GM21576 (cell line): ENCODE measurements around the gene ARHGEF10L.

ENCODE experiments used
- ATAC-seq: cut with Tn5 transposase; IDR thresholded peaks from one replicate; pipeline ENCODE4 v1.9.1; 2021; ENCODE audit warnings: mild to moderate bottlenecking, moderate library complexity; ENCODE audit not compliant: unreplicated experiment

Gene ARHGEF10L

DNA sequence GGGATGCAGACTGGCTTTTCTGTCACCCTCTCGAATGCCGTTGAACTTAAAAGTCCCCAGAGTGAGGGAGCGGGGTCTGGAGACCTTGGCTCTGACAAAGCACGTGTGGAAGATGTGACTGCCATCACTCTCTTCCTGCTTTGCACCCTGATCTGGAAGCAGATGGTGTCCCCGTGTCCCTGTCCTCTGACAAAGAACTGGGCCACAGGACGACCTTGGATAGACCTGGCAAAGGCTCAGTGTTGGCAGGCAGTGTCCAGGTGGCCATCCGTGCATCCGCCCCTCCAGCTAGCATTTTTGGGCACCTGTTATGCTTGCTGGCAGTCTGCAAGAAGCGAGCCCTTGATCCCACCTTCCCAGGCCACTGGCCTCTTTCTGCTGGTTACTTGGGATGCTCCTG is 27.4 kb downstream of the ARHGEF10L start:
- ATAC-seq, result no peak

DNA sequence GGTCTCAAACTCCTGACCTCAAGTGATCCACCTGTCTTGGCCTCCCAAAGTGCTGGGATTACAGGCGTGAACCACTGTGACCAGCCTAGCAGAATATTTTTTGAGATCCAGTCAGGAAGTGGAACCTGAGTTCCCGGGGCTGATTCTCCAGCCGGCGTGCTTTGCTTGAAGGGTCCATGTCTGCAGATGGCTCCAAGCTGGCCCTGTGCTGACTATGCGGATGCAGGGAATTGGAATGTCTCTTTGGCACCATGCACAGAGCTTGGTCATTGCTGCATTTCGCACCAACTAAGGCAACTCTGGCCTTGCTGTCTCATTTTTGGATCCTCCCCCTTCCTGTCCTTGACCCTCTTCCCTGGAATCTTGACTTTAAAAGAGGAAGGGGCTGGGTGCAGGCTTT is 28.1 kb downstream of the ARHGEF10L start:
- ATAC-seq, result no peak

DNA sequence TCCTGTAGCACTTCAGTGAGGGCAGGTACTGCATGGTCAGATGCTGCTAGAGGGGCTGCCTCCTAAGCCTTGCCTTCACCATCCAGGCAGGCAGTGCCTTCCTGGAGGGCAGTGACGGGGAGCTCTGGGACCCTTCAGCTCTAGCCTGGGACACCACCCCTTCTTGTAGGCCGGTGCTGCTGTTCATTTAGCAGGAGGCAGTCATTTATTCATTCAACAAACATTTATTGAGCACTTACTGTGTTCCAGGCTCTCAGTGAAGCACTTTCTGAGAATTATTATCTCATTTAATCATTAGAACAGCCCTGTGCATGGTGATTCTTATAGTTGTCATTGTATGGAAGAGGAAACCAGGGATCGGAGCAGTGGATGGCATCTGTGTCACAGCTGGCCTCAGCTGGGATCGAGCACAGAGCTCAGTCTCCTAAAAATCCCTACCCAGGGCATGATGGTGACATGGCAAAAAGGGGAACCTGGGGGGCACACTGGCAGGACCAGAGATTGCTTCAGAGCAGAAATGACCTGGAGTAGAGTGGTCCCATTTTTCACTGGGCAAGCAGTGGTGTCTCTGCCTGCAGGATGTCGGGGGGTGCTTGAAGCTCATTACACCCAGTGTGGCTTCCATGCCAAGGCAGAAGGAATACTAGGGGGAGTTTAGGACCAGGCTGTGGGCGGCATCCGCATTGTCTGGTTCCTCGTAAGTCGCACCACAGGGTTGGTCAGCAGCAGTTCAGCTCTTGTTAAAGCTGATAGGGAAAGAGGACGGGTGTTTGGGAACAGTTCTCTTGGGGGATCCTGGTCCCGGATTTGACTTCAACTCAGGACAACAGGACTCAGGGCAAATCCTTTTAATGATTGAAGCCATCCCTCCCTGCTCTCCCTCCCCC is 28.8 kb downstream of the ARHGEF10L start:
- ATAC-seq, result no peak

DNA sequence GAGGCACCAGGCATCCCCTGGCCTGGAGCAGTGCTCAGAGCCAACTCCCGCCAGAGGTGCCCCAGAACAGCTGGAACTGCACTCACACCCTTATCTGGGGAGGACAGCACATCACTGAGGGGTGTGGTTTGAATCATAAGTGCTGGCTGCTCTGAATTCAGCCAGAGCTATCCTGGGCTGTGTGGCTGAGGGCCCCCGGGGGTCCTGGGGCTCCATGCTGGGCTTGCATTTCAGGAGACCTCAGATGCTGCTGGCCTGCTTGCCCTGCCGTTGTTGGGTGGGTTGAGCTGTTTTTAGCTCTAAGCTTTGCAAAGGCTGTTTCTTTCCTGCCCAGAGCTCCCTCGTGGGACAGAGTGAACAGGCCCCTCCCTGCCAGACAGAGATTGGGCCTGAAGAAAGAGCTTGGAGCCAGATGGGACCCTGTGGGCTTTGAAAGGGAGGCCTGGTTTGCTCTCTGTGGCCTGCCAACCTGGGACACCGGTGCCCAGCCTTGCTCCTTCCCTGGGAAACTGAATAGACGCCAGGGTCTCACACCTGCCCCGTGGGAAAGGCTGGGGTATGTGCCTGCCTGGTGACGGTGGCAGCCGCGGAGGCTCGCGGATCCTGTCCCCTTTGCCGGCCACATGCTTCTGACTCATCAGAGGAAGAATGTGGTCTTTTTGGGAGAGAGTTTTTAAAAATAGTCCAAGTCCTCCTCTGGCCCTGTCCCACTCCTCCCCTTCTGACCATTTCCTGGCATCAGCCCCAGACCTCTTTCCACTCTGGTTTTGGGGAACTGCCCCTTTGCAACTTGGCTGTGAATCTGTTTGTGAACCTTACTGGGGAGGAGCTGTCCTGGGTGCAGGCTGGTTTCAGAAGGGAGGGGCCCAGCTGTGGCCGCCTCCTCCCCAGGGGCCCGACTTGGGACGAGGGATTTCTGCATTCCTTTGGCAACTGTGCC is 30.0 kb downstream of the ARHGEF10L start:
- no peak for ATAC-seq

DNA sequence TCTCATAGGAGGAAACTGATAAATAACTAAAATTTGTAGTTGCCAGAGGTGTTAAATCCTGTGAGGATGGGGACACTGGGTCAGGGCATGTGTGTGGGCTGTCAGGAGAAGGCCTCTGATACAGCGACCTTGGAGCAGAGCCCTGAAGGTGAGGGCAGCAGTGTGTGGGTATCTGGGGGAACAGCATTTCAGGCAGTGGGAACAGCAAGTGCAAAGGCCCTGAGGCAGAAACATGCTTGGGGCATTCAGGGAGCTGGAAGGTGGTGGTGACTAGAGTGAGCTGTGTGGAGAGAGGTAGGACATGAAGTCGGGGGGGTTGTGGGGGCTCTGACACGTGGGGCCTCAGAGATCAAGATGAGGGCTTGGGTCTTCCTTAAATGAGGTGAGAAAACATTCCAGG is 30.7 kb downstream of the ARHGEF10L start:
- no peak for ATAC-seq

DNA sequence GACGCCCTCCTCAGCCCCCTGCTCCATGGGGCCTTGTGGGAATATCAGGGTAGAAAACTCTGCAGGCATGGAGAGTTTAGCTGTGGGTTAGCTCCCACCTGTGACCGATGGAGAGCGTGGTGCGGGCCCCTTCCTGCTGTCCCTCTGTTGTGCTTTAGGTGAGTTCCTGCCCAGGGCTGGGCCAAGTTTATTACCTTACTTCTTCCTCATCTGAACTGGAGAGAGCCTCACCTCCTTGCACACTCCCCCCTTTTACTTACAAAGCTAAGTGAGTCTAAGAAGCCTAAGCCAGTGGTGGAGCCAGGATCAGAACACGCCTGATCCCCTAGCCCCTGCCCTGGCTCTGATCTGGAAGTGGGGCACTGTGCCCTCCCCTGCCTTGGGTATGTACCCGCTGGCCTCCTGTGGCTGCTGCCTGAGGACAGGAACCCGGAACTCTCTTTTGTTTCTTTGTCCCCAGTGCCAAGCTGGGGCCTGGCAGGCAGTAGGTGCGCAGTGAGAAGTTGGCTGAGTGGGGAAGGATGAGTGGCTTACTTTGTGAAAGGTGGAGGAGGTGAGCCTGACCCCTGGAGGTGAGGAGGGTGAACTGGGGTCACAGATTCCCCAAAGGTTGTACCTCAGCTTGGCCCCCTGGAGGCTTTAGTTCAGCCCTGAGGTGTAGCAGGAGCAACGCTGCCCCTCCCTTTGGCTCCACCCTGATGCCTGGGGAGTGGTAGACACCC is 32.9 kb downstream of the ARHGEF10L start:
- ATAC-seq, result no peak

DNA sequence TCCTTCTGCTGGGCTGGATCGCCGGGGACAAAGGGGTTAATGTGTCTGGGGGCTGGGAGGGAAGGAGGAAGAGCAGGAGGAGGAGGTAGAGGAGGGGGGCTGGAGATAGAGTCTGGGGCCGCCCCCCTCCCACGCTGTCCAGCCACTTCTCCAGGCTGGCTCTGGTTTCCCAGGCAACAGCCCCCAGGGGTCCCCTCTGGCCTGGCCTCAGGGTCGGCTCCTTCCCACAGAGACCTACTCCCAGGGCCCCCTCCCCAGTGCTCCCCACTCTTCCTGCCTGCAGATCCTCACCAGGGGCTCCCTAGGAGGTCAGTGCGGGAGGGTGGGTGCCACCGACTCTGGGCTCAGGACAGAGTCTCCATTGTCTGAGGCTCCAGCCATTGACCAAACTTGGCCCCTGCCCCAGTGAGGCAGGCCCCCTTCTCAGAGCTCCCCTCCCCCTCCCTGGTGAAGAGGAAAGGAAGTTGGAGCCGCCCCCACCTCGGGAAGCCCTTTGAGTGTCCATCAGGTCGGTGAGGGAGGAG is 34.1 kb downstream of the ARHGEF10L start:
- no peak for ATAC-seq

DNA sequence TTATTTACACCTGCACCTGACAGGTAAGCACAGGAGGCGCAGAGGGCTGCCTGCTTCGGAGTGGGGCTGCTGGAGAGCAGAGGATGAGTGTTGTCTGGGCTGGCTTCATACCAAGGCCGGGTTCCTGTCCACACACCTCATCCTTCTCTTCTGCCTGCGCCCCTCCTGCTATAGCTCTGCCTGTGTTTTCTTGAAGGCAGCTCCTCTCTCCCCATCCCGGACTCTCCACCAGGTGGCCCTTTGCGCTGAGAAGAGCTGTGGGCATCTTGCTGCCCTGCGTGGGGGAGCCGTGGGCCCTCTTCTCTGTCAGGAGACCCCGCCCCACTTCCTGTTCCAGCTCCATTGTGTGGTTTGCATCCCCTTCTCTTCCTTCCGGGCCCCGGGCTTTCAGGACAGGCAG is 35.0 kb downstream of the ARHGEF10L start:
- ATAC-seq, result no peak

DNA sequence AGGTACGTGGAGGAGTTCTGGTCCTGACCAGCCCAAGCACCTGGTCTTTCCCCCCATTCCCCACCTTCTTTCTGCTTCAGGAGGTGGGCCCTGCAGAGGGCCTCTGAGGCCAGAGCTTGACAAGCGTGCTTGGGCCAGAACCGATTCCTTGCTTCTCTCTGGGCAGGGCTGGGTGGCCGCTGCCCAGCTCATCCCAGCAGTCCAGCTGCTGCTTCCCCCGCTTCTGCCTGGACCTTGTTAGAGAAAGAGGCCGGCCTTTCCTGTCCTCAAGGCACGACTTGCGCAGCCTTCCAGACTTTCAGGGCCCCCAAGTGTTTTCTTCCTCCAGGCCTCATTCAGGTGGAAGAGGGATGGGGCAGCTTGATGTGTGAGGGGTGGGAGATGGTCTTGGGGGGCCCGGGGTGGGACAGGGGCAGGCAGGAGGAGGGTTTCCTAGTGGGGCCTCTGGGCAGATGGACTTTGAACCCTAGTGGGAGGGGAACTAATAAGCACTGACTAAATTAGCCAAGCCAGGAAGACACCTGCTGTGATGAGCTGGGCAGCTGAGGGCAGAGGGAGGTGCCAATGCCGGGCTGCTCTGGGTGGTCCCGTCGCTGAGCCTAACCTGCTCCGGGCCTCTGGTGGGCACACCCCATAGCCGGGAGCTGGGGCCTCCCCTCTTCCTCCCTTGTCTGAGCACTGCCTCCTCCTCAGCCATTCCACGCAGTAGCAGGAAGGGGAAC is 36.5 kb downstream of the ARHGEF10L start:
- no peak for ATAC-seq

DNA sequence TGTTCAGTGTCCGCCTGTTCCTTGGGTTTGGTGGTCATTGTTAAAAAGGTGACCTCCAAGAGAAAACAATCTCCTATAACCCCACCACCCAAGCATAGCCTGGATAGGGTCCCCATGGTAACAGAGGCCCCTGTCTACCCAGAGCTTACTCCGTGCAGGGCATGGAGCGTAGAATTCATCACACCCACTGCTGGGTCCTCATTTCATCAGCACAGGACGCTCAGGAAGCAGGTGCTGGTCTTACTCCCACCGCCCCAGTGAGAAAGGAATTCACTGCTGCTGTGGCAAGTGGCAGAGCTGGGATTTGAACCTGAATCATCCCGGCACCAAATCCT is 37.0 kb downstream of the ARHGEF10L start:
- ATAC-seq, result no peak

DNA sequence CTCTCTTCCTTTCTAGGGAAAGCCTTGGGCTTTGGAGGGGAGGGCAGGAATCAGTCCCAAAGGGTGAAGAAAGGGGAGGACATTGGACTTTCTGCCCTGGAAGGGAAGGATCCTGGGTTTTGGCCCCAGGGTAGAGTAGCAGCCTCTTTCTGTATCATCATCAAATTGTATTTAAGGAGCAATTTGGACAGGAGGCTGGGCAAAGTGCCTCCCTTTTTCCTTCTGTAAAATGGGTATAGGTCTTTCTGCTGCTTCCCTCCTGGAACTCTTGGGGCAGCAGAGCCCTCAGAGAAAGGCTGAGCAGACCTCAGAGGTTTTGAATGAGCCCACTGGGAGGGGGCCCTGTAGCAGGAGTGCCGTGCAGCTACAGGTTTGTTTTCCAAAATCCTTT is 38.4 kb downstream of the ARHGEF10L start:
- ATAC-seq, result no peak

DNA sequence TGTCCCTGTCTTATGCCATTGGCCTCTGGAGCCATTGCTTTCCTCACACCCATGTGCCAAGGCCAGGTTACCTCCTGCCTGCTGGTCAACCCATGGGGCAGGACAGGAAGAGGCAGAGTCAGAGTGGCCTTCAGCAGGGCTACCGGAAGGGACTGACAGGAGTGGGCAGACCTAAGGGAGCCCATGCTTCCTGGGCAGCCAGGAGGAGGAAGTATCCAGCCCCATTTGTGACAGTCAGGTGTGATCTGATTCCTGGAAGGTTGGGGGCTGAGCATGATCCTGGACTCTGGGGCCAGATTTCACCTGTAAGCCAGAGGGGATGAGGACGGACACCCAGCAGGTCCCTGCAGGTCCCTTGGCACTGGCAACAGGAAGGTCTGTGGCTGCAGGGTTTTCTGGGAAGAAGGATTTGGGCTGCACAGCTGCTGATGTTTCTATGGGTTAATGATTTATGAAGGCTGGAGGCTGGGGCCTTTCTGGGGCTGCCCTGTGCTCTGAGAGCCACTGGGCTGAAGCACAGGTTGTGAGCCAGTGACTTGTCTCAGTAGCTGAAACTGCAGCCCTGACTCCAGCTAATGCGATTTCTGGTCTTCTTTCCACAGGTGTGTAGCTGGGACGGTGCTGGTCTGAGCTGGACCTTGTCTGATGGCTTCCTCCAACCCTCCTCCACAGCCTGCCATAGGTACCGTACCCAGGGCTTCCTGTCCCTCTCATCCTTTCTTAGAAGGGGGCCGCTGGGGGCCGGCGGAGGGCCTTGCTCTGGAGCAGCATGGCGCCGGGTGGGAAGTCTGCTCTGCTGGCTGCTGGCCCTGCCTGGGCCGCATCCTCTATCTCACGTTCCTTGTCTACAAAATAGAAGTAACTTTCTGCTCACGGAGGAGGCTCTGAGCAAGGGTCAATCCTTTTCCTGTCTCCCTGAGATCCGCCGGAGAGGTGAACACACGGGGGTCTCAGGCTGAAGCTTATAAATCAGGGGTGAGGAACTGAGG is 40.7 kb downstream of the ARHGEF10L start:
- ATAC-seq, result no peak

DNA sequence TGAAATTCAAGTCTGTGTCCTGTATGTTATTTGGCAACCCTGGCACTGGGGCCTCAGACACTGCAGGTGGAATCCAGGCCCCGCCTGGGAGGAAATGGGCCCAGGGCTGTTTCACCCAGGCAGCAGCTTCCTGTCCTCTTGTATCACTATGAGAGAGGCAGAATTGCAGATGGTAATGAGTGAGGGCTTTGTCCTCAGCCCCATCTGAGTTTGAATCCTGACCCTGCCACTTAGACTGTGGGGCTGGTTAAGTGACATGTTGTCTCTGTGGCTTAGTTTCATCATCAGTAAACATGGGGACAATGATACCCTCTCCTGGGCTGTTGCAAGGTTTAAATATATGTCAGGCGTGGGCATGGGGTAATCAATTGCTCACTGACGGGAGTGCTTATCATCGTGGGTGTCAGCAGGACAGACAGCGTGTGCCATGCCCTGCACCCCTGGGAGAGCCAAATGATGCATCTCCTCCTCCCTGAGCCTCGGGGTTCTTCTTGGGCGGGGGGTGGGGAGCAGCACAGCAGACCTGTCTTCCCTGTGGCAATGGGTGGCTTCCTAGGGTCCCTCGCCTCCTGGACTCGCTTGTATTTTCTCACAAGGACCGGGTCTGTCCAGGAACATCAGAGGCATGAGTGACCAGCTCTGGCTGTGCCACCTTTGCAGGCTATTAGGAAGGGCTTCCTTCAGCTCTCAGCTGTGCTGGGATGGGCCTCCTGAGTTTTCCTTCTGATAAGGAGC is 42.1 kb downstream of the ARHGEF10L start:
- ATAC-seq, result no peak

DNA sequence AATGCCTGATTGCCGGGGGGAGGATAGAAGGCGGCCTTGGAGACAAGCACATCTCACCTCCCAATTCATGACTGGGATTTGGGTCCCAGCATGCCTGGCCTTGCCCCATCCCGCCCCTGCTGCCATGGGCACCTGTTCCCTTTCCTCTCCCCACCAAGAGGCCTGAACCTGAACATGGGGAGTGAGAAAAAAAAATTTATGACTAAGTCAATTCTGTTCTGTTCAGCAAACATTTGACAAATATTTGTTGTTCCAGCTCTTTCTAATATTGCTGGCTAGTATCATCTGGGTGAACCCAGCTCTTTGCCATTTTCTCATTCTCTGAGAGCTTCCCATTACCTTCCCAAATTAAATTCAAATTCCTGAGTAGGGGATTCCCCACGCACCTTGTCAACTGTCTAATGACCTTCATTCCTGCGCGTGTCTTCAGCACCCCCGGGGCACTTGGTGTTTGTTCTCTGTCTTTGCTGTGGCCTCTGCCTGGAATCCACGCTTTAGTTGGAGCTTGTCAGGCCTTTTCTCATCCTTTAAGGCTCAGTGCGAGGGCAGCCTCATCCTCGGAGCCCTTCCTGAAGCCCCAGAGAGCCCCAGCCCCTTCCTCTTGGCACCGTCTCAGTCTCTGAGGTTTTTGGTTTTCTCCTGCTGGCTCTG is 42.8 kb downstream of the ARHGEF10L start:
- ATAC-seq, result no peak

DNA sequence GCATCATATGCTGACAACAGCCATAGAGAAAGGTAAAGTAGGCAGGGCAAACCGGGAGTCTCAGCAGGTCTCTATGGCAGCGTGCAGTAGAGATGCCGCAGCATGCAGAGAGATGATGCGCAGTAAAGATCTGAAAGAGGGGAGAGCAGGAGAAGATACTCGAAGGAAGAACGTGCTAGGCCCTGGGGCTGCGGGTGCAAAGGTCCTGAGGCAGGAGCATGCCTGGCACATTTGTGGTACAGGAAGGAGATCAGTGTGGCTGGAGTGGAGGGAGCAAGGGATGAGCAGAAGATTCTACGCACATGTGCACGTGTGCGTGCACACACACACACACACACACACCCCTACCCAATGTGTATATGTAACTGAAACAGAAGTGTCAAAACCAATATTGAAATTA is 45.0 kb downstream of the ARHGEF10L start:
- no peak for ATAC-seq

DNA sequence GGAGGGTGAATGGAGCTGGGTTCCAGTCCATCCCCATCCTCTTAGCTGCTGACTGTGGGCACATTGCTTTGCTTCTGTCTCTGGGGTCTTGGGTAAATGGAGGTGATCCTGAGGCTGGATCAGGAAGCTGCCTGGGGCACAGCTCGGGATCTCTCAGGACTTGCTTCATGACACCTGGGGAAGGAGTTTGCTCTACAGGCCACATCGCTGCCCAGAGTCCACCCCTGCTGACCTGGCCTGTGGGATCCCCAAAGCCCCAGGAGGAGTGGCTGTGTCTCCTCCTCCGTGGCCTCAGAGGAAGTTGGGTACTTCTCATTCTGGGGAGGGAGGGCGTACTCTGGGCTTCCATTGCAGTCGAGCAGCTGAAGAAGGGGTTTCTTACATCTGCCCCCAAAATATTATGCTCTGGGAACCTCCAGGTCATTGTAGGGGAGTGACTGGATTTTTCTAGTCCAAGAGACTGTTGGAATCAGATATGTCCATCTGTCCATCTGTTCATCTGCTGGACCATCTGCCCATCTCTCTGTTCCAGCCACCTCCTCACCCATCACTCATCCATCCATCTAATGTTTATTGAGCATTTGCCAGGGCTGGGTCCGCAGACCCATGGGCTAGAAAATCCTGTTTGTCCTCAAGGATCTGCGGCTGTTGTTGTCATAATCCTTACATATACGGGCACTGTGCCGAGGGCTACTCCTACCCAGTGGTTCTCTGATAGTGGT is 45.9 kb downstream of the ARHGEF10L start:
- no peak for ATAC-seq

DNA sequence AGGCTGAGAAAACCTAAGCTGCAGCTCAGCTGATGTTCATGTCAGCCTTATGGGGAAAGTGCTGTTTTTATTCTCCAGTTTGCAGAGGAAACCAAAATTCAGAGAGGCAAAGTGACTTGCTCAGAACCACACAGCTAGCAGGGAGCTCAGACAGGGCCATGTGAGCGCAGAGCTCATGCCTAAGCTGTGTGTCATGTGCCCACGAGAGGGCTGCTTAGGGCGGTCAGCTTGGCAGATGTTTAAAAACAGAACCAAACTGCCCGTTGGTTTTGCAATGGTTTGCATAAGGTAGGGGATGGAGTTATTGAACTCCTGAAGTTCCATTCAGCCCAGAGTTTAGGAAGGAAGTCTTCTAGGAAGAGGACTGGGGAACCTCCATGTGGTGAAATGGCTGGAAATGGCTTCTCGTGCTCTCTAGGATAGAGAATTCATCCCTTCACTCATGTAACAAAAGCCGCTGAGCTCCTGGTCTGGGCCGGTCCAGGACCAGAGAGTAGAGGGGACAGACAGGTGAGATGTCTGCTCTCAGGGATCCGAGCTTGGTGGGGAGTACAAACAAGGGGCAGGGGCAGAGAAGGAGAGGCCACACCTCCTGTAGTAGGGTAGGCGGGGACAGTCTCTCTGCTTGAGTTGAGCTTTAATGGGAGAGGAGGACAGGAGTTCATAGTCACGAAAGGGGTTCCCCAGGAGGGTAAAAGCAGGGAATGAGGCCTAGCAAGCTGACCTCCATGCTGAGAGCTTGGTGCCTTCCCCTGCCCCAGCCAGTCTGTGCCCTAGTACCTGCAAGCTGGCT is 46.9 kb downstream of the ARHGEF10L start:
- no peak for ATAC-seq
